HG02938 (cell line): ENCODE data around the gene WNT3A.

ENCODE experiments used
- ATAC-seq: cut with Tn5 transposase; IDR thresholded peaks from one replicate; pipeline ENCODE4 v1.9.1; 2021; ENCODE audit warnings: mild to moderate bottlenecking, moderate library complexity; ENCODE audit not compliant: unreplicated experiment

Gene WNT3A

DNA sequence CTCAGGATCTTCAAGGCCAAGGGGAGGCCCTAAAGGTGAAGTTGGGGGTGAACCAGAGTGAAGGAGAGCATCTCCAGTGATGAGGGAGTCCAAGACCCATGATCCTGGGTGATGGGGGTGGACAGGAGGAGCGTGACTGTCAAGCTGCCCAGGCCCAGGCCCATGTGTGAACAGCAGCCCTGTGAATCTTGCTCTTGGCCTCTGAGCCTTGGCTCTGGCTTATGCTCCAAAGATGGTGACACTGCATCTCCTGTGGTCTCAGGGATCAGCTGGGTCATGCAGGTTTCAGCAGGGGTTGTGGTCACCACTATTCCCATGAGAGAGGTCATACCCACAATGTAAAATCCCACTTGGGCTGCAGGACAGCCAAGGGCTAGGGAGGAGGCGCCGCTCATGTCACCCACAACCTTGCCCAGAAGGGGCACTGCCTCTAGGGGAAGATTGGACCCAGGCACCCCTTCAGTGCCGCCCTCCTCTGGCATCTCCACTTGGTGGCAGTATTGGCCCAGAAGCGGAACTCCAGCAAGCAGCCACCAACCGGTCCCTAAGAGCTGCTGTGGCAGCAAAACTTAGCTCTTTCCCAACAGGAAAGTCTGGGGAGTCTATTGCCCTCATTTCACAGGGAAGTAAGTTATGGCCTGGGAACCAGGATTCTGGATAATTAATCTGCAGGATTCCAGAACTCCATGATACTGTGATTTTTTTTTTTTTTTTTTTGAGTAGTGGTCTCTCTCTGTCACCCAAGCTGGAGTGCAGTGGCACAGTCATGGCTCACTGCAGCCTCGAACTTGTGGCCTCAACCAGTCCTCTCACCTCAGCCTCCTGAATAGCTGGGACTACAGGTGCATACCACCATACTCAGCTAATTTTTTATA lies 7.5 kb upstream of the WNT3A start:
- ATAC-seq: peak; percentile 75

DNA sequence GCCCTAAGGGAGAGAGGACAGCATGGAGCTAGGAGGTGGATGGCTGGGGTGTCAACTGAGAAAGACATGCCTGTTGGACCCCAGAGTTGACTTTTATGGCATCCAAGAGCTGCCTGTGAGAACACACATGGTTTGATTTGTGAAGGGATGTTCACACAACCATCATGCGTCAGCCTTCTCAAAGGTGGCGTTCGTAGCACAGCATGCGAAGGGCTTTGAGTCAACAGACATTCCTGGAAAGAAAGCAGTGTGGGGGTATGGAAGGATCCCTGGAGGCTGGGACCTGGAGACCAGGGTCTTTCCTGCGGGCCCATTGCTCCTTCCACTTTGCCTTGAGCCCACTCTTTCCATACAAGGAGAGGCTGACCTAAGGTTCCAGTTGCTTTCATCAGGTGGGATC lies 6.4 kb upstream of the WNT3A start:
- no peak for ATAC-seq

DNA sequence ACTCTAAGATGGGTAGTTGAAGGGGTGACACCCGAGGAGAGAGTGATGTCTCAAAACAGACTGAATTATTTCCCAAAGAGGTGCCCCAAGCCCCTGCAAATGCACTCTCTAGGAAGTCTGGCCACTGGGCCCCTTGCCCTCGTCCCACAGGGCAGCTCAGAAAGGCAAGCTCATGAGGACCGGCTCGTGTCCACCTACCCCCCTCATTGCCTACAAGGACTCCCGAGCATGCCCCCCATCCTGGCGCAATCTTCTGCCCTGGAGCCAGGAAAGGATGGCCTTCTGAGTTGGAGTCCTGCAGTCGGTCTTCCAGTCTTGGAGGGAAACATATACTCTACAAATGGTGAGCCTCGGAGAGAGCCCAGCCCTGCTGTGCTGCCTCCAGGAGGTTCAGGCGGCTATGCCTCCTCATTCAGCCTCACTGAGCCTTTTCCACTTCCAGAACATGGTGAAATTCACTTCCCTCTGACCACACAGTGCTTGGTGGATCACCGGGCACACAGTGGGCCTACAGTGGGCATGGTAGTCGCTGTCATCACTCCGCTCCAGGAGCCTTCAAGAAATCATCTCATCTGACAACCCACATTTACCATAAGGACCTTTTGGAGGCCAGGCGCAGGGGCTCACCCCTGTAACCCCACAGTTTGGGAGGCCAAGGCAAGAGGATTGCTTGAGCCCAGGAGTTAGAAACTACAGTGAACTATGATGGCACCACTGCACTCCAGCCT lies 5.8 kb upstream of the WNT3A start:
- ATAC-seq: no peak

DNA sequence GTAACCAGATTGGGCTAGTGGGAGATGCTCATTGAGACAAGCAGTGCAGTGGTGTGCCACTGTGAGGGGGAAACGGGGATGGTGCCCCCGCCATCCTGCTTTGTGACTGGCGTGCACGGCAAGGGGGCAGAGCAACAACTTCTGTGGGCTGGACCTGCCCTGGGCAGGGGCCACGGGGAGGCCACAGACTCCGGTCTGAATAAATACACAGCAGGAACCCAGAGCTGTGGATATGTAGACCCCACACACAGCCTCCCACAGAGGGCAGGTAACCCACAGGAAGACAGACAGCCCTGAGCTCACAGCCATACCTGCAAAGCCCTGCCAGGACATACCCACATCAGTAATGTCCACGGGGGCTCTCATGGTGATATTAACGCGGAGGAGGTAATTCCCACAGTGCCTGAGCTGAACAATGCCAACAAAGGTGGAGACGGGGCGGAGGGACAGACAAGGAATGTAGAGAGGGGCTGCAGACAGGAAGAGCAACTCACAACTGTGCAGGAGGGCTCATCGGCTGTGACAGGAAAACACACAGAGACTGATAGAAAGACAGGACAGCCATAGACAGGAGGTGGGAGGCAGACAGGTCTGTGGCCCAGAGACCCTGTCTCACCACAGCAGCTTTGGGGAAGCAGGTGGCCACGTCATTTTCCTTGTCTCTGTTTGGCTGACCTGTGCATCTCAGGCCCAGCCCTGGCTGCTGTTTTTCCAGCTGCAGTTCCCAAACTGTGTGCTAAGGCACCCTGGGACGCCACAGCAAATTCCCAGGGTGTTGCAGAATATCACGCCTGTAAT lies 4.9 kb upstream of the WNT3A start:
- ATAC-seq: no peak

DNA sequence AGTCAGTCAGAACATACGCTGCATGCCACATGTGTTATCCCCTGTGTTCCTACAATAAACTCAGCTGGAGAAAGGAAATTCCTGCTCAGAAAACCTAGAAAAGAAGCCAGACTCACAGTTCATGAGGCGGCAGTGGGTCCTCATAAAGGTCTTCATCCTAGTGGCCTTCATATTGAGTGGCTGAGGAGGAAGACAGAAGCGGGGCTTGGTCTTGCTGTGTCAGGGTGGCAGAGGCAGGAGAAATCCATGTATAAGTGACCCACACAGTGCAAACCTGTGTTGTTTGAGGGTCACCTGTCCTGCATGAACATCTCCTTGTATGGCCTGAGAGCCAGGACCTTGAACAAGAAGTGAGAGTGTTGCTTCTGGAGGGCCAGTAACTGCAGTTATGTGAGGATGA lies 4.0 kb upstream of the WNT3A start:
- ATAC-seq: no peak

DNA sequence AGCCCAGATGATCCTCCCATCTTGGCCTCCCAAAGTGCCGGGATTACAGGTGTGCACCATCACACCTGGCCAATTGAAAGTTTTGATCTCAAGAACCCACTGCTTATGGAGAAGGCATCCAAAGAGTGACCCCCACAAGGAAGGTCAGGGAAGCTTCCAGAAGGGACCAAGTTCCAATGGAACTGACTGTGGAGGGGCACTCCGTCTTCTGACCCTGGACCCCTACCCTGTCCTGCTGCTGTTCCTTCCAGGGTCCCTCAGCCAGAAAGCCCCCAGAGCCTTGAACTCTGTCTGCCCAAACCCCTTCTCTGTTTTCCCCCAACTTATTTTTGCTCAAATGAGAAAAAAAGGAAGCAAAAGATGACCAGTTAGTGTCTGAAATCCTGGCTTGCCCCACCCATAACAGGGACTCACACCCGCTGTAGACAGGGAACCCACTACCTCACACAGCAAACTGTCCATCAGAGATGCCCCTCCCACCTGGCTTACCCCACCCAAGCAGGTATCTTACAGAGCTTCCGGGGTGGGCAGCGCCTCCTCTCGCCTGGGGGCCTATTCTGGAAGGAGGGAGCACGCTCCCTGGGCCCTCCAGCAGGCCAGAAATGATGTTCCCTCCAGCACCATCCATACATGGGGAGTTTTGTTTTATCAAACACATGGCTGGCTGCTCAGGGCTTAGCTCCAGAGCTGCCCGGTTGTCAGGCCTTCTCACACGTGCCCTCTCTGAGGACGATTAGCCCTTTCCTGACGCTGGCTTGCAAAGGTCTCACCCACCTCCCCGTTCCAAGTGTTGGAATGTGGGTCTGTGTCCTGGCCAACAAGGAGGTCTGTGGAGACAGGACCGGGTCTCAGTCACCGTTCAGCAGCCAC lies 3.1 kb upstream of the WNT3A start:
- no peak for ATAC-seq

DNA sequence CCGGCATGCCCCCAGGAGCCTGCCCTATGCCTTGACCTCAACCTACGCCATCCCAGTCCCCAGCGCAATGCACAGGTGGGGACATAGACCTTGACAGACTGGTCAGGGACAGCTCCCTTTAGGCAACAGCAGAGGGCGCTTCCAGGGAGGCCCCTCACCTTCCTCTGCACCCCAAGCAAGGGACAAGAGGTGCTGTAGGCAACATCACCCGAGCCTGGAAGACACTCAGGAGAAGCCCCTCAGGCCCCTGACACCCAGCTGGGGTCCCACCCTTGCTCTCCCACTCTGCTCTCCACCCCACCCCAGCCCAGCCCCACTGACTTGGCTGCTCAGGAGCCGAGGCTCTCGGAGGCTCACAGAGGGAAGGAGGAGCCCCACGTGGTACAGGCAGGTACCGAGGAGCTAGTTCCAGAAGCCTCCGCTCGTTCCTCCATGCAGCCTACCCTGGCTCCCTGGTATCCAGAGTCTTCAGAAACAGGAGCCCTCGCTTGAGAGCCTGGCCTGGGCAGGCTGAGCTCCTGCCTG lies 2.4 kb upstream of the WNT3A start:
- ATAC-seq: peak; percentile 50

DNA sequence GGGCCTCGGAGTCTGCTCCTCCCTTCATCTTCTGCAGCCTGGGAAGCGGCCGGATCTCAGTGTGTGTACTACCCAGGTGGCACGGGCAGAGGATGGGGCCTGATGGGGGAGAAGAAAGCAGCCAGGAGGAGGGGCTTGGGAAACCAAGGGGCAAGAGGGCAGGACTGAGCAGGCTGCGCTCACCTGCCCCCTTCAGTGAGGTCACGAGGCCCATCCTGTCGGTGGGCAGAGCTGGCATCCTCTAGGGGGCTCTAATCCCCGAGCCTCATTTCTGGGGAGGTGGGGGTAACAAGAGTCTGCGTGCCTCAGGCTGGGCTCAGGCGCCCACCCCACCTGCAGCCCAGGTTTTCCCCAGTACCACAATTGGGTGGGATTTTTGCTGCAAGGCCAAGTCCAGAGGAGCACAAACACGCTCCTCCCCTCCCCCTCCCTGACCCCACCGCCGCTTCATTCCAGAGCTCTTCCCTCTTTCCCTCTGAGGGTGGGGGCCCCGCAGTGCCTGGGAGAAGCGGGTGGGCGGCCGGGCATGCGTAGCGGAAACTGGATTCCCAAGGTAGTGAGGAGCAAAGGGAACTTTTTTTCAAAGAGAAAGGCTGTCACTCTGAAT lies 1.8 kb upstream of the WNT3A start:
- ATAC-seq: no peak

DNA sequence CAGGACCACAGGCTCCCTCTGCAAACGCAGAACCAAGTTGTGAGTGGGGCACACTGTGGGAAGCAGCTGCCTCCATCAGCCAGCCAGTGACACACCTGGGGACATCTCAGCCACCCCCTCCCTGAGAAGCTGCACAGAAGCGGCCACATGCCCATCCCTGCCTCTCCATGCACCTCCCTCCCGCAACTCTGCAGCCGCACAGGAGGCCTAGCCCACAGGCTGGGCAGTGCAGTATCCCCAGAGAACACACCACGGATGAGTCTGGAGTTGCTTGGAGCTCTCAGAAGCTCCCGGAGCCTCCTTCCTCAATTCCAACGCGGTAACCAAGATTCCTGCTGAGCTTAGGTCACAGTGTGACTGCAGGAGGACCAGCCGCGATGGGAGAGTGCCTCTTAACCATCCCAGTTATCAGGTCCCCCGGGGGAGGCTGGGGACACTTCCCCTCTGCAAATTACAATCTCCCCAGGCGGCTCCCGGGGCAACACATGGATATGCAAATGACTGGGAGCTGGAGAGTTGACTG lies 1.2 kb upstream of the WNT3A start:
- no peak for ATAC-seq

DNA sequence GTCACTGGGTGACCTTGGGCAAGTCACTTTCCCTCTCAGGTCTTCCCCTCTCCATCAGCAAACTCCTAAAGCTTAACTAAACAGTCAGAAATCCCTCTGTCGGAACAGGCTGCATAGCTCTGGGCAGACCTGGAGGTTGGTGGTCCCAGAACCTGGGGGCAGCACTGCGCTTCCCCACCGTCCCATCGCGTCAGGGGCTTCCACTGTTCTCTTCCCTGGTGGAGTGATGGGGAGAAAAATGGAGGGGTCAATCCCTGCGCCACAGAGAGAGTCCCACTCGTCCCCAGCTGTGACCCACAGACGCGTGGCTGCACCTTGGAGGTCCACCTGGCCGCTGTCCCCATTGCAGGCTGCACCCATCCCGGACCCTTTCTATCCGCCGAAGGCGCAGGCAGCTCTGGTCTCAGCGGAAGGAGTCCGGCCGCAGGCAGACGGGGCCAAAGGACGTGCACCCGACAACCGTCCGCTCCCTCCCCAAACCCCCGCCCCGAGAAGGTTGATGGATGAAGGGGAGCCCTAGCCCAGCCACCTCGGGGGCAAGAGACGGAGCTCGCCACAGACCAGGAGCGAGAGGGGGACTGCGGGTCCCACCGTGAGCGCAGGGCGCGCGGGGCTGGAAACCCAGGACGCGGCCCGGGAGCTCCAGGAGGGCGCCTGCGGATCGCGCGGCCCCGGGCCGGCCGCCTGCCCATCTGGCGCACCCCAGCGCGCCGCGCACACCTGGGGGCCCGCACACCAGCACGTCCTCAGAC lies 588 bp upstream of the WNT3A start:
- no peak for ATAC-seq

DNA sequence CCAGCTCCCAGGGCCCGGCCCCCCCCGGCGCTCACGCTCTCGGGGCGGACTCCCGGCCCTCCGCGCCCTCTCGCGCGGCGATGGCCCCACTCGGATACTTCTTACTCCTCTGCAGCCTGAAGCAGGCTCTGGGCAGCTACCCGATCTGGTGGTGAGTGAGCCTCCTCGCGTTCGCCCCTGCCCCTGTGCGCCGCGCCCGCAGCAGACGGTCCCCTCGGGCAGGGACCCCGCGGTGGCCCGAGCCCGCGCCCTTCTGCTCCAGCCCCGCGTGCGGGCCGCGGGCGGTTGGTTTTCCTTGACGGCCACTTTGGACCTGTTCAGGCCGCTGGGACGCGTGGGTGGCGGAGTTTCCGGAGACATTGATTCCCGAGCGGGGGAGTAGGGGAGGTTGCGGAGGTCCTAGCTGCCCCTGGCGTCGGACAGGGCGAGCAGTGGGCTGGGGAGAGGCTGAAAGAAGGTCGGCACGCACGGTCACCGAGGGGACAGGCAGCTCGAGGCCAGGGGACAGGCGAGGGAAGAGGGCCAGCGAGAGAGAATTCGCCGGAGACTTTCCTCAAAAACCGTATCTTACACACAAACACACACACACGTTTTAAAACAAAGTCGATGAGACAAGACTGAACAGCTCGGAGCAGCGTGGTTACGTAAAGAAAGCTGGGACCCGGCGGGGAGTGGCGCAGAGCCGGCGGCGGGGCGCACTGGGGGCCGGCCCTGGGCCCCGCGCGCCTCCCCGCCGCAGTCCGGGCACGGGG lies 427 bp downstream of the WNT3A start:
- ATAC-seq: no peak

DNA sequence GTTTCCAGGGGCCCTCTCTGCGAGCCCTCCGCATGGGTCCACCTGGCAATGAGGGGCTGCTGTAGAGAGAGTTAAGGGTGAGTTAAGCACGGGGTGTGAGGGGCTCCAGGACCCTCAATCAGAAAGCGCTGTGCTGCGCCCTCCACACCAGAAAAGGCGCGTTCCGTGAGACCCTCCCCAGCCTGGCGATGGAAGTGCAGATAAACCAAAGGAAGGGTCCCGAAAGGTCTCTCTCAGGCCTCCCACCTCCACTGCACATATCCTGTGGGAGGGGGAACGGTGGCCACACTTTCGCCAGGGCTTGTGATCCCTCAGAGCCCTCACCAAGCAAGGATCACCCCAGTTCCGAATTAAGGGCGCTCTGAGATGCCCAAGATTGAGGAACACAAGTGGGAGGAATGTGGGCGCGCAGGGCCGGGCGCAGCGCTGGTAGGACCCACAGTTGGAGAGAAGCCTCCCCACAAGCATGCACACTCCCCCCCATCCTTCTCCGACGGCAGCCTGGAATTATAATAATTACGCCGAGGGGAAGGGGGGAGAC lies 1.1 kb downstream of the WNT3A start:
- no peak for ATAC-seq

DNA sequence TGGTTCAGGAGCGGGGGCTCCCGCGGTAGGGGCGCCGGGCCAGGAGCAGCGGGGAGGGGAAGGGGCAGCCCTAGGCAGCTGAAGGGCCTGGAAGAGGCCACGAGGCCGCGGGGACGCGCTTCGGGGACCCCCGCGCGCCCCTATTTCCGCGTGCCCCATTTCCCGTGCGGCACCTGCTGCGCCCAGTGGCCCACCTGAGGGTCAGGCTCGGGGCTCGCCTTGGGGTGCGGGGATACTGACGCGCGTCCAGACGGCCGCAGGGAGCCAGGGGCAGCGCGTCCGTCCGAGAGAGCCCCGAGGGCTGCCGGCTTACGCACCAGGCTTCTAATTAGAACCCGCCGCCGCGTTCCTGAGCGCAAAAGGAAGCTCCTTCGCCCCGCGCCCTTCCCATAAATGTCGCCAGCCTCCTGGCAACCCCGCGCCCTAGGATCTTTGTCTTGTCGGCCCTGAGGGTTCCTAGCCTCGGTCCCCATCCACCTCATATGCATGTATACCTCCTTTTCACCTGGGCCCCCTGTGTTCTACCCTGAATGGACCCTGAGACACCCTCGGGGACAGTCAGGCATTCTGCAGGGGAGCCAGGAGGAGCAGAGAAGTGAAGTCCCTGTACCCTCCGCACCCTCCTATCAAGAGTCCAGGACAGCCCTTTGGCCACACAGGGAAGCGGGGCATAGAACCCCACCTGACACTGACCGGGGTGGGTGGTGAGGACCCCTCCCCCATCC lies 1.8 kb downstream of the WNT3A start:
- ATAC-seq: no peak

DNA sequence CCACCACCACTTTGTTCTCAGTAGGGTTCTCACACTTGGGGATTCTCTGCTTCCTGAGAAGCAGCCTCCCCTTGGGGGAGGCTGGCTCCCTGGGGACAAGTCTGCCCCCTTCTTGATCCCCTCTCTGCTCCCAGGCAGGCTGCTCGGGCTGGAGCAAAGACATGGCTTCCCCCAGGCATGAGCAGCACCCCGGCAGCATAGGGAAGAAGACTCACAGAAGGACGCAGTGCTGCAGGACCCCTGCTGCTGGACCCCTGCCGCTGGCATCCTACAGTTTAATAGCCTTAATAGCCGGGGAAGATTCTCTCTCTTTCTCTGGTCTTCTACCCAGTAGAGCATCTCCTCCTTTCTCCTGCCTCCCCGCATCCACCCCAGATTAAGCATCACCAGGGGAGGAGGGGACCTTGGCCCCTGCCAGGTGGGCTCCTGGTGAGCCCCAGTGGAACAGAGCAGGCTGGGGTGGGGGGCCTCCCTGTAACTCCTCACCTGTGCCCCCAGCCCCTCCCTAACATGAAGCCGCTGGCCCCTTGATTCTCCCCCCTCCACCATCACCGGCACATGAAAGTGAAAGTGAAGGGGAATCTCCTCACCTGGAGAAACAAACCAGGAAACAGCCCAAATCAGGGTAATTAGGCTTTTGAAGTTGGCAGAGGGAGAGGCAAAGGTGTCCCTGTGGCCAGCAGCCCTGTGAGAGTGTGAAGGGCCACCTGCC lies 2.5 kb downstream of the WNT3A start:
- no peak for ATAC-seq

DNA sequence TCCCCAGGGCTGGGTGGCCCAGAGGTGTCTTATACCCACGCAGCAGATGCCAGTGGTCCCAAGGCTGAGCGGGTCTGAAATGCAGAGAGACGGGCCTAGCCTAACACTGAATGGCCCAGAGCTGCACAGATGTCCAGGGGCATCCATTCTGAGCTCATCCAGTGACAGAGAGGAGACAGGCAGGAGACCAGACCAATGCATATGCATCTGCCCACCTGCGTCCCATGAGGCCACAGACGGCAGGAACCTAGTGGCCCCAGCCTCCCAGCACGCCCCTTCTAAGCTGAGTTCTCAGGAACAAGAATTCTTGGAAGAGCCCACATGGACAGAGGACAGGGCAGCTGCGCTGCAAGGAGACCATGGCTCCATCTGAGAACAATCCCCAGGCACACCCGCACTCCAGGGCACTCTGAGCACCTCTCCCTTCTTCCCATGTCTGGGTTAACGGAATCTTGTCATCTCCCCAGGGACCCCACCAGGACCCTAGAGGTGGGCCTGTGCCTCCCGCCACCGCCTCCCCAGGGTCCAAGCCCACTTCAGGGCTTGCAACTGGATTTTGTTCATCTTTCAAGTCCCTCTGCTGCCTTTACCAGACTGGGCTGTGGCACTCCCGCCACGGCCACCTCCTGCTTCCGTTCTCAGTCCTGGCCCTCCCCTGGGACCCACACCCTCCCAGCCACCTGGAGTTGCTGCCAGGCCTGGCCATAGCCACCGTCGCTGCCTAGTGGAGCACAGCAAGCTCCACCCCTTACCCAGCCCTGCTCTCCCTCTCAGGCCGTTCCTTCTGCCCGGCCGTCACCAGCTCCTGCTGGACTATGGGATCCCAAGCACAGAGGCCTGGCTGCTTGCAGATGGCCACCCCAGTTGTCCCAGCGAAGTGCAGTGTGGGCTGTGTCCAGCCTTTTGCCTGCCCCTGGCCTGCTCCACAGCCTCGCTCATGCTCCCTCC lies 3.3 kb downstream of the WNT3A start:
- no peak for ATAC-seq

DNA sequence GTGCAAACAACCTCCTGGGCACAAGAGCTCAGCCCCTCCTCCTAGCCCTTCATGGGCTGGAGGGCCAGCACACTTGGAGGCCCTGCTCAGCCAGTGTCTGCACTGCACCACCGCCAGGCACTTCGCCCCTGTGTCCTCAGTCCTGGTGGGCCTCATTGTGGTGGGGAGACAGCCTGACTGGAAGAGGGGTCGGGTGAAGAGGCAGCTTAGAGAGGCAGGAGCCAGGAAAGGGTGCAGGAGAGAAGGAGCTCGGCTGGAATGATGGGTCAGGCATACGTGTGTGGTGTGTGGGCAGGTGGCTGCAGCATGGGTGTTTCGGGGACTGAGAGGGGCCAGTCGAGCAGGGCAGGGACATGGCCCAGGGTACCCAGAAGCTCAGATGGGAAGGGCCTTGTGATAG lies 4.1 kb downstream of the WNT3A start:
- ATAC-seq: no peak
